ENCODE data around the gene SPATA31C1.
"Not testable (repeated sequence)": the region's sequence is repeated elsewhere in the genome, so short reads cannot be mapped to it uniquely, and the experiment has no call there.

SPATA31C1 gene

GRCh38 chr9:87917662-87918061 lies at the start of gene SPATA31C1:
SPATA31C1 (plus strand) TSS chr9:87917962.
- DNase-seq (ENCODE audit: low spot score), result not testable (repeated sequence)

GRCh38 chr9:87868175-87868574 lies 49.6 kb upstream of the SPATA31C1 start:
- no peak for DNase-seq (ENCODE audit: low spot score)

GRCh38 chr9:87868635-87869034 lies 49.1 kb upstream of the SPATA31C1 start:
- DNase-seq (ENCODE audit: low spot score), result peak; percentile 34

DNA sequence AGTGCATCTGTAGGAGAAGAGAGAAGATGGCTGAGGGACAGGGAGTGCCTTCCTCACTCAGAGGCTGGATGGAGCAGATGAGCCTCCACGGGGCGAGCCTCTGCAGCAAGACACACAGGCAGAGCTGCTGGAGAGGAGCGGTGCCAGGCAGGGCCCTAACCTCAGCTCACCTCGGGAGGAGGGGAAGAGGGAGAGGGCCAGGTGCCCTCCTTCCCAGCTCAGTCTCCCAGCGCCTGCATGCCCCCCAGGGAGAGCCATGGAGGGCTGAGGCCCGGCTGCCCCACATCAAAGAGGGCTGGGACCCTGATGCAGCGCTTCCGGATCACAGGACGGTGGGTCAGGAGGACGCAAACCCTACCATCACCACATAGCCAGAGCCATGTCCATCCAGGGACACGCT lies 48.7 kb upstream of the SPATA31C1 start:
- peak; percentile 41 for DNase-seq (ENCODE audit: low spot score)

DNA sequence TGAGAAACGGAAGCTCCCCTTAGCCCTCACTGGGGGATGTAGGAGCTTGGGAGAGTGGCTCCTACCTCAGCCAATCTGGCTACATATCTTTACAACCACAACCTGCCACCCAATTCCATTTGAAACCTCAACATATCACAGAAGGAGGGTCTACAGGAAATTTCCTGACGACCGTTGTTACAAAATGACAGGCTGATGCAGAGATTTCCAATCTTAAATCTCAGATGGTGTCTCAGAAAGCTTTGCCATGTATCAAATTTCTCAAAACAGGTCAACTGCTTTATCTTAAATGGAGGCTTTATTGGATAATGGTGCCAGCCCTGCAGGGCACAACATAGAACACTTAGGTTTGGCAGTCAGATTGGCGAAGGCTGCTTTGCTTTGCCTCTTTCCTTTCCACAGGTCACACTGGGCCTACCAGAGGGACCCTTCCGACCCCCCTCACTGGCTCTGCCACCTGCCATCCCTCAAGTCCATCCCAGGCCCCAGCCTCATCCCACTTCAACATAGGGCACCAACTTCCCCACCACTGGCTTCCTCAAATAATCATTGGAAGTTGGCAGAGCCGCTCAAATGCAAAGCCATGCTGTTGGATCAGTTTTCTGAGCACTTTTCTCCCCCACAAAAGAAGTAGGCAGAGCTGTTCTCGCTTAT lies 46.2 kb upstream of the SPATA31C1 start:
- DNase-seq (ENCODE audit: low spot score), result peak; percentile 33

DNA sequence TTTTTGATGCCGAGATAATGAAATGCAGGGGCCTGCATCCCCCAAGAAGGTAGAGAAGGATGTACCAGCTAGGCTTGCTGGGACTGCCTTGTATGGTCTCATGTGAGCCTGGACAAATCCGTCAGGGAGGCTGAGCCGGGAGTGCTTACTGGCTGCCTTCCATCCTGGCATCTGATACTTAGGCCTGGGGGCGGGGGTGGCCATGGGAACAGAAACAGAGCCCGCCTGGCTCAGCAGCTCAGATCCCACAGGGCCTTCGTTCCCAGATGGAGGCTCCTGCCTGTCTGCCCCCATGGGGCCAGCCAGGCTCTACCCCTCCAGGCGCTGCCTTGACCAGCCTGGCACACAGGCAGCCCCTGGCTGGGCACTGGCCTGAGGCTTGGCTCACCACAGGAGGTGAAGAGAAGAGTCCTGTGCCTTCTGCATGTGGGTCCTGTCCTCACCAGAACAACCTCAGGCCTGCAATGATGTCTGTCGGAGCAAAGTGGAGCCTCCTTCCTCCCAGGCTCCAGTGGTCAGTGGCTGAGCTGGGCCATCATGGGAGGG lies 45.6 kb upstream of the SPATA31C1 start:
- DNase-seq (ENCODE audit: low spot score), result peak; percentile 49

- peak; percentile 32 for DNase-seq (ENCODE audit: low spot score)
Observed at GRCh38 chr9:87873607-87874303, 44.0 kb upstream of the SPATA31C1 start.

- no peak for DNase-seq (ENCODE audit: low spot score)
Observed at GRCh38 chr9:87874304-87874623, 43.5 kb upstream of the SPATA31C1 start.

DNA sequence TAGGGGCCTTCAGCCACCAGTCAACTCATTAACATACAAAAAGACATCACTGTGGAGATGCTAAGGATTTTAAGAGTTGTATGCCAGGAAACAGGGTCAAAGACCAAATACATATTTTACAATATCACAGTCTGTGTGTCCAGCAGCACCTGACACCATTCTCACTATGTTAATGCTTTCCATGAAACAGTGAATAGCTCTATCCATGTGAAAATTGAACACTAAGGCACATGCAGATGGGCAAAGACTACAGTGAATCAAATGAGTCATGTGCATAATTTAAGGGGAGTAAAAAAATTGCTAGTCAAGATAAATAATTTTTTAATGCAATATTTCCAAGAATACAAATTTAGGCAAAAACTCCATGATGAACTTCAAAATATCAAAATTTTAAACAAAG lies 42.7 kb upstream of the SPATA31C1 start:
- DNase-seq (ENCODE audit: low spot score), result no peak

DNA sequence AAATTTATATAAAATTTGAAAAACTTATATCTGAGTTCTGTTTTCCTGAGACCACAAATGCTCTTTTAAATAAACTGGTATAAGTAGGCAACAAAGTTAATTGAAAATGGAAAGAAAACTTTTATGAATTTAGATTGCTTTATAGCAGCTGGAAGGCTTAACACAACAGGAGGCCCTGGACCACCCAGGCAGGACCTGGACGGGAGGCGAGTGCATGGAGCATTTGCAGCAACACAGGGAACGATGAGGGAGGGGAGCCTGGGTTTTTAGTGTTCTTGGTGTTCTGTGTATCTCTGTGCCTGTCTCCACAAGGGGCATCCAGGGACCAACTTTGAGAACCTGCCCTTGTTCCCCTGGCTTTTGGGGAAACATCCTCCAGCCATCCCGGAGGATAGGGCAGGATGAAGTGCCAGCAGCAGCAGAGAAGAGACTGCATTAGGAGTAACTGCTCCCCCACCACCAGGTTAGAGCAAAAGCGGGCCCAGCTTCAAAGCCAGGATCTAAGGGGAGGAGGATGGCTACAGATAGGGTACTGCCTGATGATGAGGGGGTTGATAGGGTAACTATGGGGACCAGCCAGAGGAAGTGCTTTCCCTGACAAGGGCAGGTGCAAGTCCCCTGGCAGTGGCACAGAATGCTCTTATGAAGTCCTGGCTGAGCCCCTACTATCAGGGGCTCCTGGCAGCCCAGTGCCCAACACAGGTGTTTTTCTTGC lies 41.8 kb upstream of the SPATA31C1 start:
- DNase-seq (ENCODE audit: low spot score), result peak; percentile 47

GRCh38 chr9:87876708-87877107 lies 41.1 kb upstream of the SPATA31C1 start:
- peak; percentile 27 for DNase-seq (ENCODE audit: low spot score)

DNA sequence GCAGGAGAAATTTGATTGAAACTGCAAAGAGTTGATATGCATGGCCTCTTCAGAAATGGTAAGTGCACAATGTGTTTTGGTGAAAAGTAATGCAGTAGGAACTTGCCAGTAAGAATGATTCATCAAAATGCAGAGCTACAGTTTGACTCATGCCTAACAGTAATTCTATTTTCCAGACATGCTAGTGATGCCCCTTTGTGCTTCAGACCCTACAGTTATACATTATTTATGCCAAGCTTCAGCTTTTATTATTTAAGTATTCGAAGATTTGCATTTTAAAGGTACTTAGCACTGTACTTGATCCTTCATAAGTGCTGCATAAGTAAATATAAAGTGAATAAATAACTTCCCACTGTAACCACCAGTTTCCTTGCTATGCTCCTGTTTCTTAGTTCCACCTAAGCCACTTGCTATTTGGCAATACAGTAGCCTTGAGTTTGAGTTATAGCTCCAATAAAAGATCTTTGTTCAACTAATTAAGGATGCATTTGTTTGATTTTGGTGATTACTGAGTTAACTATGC lies 38.7 kb upstream of the SPATA31C1 start:
- DNase-seq (ENCODE audit: low spot score), result no peak

GRCh38 chr9:87880116-87880515 lies 37.6 kb upstream of the SPATA31C1 start:
- DNase-seq (ENCODE audit: low spot score), result no peak

DNA sequence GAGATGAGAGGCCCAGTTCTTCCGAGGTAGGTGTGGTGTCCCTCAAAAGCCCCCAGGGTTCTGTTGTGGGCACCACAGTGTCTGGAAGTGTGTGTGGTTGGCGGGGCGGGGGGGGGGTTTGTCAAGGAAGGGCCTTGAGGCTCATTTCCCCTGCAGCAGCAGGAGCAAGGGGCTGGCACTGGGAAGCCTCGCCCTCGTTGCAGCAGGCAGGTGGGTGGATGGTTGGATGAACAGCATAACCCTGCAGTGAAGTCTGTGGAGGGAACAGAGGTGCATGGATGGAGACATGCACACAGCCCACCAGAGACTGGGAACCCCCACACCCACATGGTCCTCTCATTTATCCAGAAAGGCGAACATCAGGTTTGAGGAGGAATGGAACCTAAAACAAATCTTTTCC lies 37.1 kb upstream of the SPATA31C1 start:
- DNase-seq (ENCODE audit: low spot score), result no peak

GRCh38 chr9:87882627-87883026 lies 35.1 kb upstream of the SPATA31C1 start, which contains the start of gene SPATA31E1:
SPATA31E1 (plus strand) TSS chr9:87882877; CDS start chr9:87882892, 15 bp downstream.
- DNase-seq (ENCODE audit: low spot score), result peak; percentile 42

- DNase-seq (ENCODE audit: low spot score), result peak; percentile 39
Observed at GRCh38 chr9:87883274-87883673, 34.5 kb upstream of the SPATA31C1 start.

DNA sequence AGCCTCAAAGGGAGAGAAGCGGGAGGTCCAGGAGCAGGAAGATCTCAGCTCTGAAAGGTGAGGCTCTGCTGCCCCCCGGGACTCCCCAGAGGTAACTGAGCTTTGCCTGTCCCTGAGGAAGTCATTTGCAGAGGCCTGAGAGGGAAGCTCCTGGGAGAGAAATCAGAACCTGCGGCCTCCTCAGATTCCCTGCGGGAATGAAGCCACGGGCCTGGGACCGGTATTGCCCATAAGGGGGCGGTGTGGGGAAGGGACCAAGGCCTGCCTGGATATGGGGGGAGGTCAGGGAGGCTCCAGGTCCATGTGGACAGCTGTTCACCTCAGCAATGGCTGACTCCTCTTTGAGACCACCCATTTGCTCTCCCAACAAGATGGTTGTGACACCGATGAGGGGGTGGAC lies 33.8 kb upstream of the SPATA31C1 start:
- peak; percentile 59 for DNase-seq (ENCODE audit: low spot score)

- DNase-seq (ENCODE audit: low spot score), result peak; percentile 36
Observed at GRCh38 chr9:87884578-87885459, 32.9 kb upstream of the SPATA31C1 start.

DNA sequence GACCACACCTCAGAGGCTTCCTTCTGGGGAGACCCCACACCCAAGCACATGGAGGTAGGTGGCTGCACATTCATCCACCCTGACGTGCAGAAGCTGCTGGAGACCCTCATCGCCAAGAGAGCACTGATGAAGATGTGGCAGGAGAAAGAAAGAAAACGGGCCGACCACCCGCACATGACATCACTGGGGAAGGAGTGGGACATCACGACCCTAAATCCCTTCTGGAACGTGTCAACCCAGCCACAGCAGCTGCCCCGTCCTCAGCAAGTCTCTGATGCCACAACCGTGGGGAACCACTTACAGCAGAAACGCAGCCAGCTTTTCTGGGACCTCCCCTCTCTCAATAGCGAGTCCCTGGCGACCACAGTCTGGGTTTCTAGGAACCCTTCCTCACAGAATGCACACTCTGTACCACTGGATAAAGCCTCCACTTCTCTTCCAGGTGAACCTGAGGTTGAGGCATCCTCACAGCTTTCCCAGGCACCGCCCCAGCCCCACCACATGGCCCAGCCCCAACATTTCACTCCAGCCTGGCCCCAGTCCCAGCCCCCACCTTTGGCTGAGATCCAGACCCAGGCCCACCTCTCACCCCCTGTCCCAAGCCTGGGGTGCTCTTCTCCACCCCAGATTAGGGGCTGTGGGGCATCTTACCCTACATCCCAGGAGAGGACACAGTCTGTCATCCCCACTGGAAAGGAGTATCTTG lies 32.1 kb upstream of the SPATA31C1 start:
- no peak for DNase-seq (ENCODE audit: low spot score)

DNA sequence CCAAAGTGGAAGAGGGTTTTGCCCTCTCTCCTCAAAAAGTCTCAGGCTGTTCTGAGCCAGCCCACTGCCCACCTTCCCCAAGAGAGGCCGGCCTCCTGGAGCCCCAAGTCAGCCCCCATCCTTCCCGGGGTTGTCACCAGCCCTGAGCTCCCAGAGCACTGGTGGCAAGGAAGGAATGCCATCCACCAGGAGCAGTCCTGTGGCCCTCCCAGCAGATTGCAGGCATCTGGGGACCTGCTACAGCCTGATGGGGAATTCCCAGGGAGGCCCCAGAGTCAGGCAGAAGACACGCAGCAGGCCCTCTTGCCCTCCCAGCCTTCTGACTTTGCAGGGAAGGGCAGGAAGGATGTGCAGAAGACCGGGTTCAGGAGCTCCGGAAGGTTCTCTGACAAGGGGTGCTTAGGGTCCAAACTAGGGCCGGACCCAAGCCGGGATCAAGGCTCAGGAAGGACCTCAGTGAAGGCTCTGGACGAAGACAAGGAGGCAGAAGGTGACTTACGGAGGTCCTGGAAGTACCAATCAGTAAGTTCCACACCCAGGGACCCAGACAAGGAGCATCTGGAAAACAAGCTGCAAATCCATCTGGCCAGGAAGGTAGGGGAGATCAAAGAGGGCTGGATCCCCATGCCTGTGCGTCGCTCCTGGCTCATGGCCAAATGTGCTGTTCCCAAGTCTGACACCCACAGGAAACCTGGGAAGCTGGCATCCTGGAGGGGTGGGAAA lies 31.4 kb upstream of the SPATA31C1 start:
- no peak for DNase-seq (ENCODE audit: low spot score)
